BJ (cell line): ENCODE data around the gene ID3. TPM values are rescaled to one million over a fixed set of nuclear protein-coding genes. Genes with fewer than 3 reads are reported as not detected.
A peak's percentile ranks its signal among the peaks of the same experiment; 100 is the strongest.
"Not testable (repeated sequence)": the region's sequence is repeated elsewhere in the genome, so short reads cannot be mapped to it uniquely, and the experiment has no call there.

Experiments
- CTCF ChIA-PET: fragments of 350-600 bp; formaldehyde crosslinking; extraction: SDS; loops from one replicate; lab custom pipeline; 2021; ENCODE audit warnings: antibody characterized with exemption, inconsistent platforms; lab: Yijun Ruan, JAX
- POLR2A ChIA-PET: fragments of 300-600 bp; sonication (Branson Sonifier 250); formaldehyde crosslinking; extraction: SDS; loops from one replicate; lab custom pipeline; 2021; ENCODE audit warnings: antibody characterized with exemption; lab: Charles Lee
- DNase-seq: peaks from one replicate; pipeline ENCODE4 v3.0.0-alpha.2; 2011; ENCODE audit warnings: low read depth
- H3K27me3 ChIP-seq: 2 replicates; pipeline ENCODE4 v1.6.0; 2011; ENCODE audit warnings: low read length; ENCODE audit not compliant: control insufficient read depth, insufficient read depth
- H3K36me3 ChIP-seq: 2 replicates; pipeline ENCODE4 v1.5.1; 2011; ENCODE audit warnings: low read length; ENCODE audit not compliant: control insufficient read depth, insufficient read depth
- H3K4me3 ChIP-seq: 2 replicates; pipeline ENCODE4 v1.5.1; 2011; ENCODE audit warnings: low read depth, mild to moderate bottlenecking, control low read depth, low read length
- polyA plus RNA-seq: library from polyadenylated mRNA; depleted of rRNA; stranded (reverse); fragments of >200 nt; gene quantifications from 2 replicates; pipeline ENCODE4 v1.2.3, GENCODE V29; 2011
- TF ChIP-seq, protein P1 (sequence below): IDR thresholded peaks from 2 replicates; pipeline ENCODE4 v1.5.1; 2011; ENCODE audit warnings: low read depth, mild to moderate bottlenecking, control low read depth, inconsistent platforms, low read length, moderate library complexity; ENCODE audit not compliant: insufficient read depth

ID3 gene
- polyA plus RNA-seq, 1 experiment: 379 TPM

GRCh38 chr1:23545851-23546250 is 13.4 kb downstream of the ID3 start:
- ChIA-PET CTCF (interaction anchor here (0.7 to 23.8 kb wide), 13 partner anchors 9 to 122 kb away, joined by 3 to 644 read pairs (median 8); partner anchors contain the start of gene ID3), POLR2A (no interaction called here)
- TF ChIP-seq, protein P1, sequence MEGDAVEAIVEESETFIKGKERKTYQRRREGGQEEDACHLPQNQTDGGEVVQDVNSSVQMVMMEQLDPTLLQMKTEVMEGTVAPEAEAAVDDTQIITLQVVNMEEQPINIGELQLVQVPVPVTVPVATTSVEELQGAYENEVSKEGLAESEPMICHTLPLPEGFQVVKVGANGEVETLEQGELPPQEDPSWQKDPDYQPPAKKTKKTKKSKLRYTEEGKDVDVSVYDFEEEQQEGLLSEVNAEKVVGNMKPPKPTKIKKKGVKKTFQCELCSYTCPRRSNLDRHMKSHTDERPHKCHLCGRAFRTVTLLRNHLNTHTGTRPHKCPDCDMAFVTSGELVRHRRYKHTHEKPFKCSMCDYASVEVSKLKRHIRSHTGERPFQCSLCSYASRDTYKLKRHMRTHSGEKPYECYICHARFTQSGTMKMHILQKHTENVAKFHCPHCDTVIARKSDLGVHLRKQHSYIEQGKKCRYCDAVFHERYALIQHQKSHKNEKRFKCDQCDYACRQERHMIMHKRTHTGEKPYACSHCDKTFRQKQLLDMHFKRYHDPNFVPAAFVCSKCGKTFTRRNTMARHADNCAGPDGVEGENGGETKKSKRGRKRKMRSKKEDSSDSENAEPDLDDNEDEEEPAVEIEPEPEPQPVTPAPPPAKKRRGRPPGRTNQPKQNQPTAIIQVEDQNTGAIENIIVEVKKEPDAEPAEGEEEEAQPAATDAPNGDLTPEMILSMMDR: no peak
- DNase-seq: no peak
- no peaks in the 10 kb centered on the region for H3K27me3 ChIP-seq
- H3K4me3 ChIP-seq: no peak overlapping the region
- H3K36me3 ChIP-seq: no peaks in the 10 kb centered on the region

DNA sequence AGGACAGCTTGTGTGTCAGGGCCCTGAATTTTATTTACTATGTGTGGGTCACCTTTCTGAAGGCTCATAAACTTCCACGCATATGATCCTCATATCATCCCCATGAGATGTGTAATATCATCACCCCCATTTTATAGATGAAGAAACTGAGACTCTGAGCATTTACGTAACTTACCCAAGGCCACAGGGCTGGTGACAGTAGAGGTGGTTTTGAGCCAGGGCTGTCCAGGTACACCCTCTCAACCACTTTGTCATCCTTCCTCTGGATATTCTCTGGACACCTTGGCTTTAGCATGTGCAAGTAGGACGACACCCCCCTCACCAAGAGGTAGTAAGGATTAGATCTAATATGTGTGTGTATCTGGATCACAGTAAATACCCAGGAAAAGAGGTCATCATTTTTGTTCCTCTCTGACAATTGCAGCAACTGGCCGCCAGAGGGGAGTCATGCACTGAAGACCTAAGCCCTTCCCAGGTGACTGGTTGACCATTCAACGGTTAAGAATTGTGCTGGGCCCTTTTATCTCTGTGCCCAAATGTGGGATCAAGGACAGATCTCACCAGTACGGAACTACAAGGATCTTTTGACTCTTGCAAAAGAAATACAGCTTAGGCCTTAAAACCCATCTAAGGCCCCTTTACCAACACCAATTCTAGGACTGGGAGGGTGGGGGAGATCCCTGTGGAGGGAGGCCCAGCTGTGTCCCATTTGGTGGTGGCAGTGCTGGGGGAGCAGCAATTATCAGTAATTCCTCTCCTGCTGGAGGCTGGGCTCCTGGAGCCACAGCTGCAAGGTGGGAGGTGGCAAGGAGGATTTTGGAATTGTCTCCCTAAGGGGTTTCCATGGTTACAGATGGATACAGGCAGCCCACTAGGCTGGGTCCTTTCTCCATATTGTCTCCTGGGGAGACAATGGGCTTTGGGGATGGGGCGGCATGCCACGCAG is 14.6 kb downstream of the ID3 start:
- Histone ChIP-seq H3K4me3 (no peak overlapping the region), H3K27me3 (no peaks in the 10 kb centered on the region), H3K36me3 (no peaks in the 10 kb centered on the region)
- ChIA-PET POLR2A (no interaction called here), CTCF (interaction anchor here (0.7 to 23.8 kb wide), 23 partner anchors 10 to 201 kb away, joined by 3 to 644 read pairs (median 5); partner anchors contain the start of gene ID3)
- no peak for DNase-seq
- TF ChIP-seq, protein P1: peak; percentile 81

DNA sequence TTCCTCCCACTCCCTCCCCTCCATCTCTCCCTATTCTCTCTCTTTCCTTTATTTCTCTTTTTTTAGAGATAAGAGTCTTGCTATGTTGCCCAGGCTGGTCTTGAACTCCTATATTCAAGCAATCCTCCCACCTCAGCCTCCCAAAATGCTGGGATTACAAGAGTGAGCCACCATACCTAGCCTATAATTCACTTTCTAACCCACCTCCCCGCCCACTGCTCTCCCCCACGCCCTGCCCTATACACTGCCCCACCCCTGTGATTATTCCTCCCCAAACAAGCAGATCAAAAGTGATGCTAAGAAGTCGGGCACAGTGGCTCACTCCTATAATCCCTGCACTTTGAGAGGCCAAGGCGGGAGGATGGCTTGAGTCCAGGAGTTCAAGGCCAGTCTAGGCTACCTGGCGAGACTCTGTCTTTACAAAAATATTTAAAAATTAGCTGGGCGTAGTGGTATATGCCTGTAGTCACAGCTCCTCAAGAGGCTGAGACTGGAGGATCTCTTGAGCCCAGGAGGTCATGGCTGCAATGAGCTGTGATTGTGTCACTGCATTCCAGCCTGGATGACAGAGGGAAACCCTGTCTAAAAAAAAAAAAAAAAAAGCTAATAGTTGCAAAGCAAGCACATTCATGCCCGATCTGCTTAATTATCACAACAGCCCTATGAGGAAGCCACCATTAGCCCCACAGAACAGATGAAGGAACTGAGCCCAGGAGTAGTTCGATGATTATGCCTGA is 15.4 kb downstream of the ID3 start:
- DNase-seq: no peak
- CTCF ChIA-PET: interaction anchor here (0.8 to 23.8 kb wide), 12 partner anchors 11 to 122 kb away, joined by 3 to 644 read pairs (median 8); partner anchors contain the start of gene ID3
- H3K27me3 ChIP-seq: no peaks in the 10 kb centered on the region
- TF ChIP-seq, protein P1: no peak
- no peak overlapping the region for H3K4me3 ChIP-seq
- no peaks in the 10 kb centered on the region for H3K36me3 ChIP-seq
- POLR2A ChIA-PET: no interaction called here

DNA sequence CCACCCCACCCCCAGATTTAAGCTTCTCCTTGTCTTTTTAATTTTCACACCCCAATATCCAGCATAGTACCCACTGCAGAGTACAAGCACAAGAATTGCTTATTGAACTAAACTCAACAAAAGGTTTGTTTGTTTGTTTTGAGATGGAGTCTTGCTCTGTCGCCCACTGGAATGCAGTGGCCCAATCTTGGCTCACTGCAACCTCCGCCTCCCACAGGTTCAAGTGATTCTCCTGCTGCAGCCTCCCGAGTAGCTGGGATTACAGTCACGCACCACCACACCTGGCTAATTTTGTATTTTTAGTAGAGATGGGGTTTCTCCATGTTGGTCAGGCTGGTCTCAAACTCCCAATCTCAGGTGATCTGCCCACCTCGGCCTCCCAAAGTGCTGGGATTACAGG is 16.4 kb downstream of the ID3 start:
- DNase-seq, H3K4me3 ChIP-seq, H3K27me3 ChIP-seq, H3K36me3 ChIP-seq, POLR2A ChIA-PET: not testable (repeated sequence)
- CTCF ChIA-PET: interaction anchor here (0.7 to 23.8 kb wide), 6 partner anchors 45 to 115 kb away, joined by 3 to 644 read pairs (median 22); no protein-coding TSS in a partner anchor

DNA sequence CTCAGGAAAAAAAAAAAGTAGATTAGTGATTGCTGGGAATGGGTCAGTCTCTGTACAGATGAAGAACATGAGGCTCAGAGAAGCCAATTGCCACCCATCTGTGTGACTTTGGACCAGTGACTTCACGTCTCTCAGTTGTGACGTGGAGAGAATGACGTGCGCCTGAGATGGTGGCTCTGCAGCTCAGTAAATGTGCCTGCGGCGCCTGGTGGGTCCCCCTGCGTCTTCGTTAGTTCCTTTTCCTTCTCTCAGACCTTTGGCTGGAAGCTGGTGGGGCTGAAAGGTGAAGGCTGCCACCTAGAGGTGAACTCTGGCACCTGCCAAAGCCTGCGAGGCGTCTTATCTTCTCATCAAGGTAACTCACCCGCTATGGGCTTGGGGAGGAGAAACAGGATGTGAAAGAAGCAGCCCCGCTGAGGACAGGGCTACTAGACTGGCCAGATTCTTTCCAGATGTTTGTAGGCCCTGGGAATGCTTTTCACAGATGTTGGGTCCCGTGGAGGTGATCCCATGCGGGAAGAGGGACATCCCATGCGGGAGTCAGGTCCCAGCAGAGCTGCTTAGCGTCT is 19.5 kb downstream of the ID3 start:
- POLR2A ChIA-PET: interaction anchor here (0.6 kb wide), 1 partner anchor 9 kb away, joined by 3 read pairs; no protein-coding TSS in a partner anchor

More for the DNA sequence above, 19.5 kb downstream of the ID3 start:
- H3K4me3 ChIP-seq: no peak overlapping the region
- CTCF ChIA-PET: interaction anchor here (0.6 to 23.8 kb wide), 29 partner anchors 7 to 567 kb away, joined by 3 to 644 read pairs (median 5); partner anchors contain the start of genes E2F2, ID3, LACTBL1 and TCEA3
- DNase-seq: peak; percentile 69
- no peaks in the 10 kb centered on the region for H3K27me3 ChIP-seq
- no peaks in the 10 kb centered on the region for H3K36me3 ChIP-seq
- TF ChIP-seq, protein P1: peak; percentile 93
